ENCODE results near the gene STON2.

The STON2 gene

DNA sequence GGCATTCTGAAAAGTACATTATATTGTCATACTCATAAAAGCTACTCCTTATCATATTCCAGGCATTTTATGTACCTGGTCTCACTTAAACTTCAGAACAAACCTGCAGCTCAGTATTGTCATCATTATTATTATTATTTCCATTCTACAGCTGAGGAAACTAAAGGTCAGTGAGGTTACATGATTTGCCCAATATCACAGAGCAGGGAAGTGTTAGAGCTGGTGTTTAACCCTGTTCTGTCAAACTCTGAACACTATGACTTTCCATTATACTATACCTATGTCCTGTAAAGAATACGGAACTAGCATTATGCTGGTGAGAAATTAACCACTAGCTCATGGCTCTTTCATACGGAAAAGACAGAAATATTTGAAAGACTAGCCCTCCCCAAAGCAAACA is 56.4 kb downstream of the STON2 start:
- H3K27ac ChIP-seq = no peak overlapping the region
- TF ChIP-seq, protein P1, sequence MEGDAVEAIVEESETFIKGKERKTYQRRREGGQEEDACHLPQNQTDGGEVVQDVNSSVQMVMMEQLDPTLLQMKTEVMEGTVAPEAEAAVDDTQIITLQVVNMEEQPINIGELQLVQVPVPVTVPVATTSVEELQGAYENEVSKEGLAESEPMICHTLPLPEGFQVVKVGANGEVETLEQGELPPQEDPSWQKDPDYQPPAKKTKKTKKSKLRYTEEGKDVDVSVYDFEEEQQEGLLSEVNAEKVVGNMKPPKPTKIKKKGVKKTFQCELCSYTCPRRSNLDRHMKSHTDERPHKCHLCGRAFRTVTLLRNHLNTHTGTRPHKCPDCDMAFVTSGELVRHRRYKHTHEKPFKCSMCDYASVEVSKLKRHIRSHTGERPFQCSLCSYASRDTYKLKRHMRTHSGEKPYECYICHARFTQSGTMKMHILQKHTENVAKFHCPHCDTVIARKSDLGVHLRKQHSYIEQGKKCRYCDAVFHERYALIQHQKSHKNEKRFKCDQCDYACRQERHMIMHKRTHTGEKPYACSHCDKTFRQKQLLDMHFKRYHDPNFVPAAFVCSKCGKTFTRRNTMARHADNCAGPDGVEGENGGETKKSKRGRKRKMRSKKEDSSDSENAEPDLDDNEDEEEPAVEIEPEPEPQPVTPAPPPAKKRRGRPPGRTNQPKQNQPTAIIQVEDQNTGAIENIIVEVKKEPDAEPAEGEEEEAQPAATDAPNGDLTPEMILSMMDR (conservative IDR thresholded peaks at IDR 0.05) = no peak
- TF ChIP-seq ZFX (IDR thresholded peaks at IDR 0.05) = no peak

DNA sequence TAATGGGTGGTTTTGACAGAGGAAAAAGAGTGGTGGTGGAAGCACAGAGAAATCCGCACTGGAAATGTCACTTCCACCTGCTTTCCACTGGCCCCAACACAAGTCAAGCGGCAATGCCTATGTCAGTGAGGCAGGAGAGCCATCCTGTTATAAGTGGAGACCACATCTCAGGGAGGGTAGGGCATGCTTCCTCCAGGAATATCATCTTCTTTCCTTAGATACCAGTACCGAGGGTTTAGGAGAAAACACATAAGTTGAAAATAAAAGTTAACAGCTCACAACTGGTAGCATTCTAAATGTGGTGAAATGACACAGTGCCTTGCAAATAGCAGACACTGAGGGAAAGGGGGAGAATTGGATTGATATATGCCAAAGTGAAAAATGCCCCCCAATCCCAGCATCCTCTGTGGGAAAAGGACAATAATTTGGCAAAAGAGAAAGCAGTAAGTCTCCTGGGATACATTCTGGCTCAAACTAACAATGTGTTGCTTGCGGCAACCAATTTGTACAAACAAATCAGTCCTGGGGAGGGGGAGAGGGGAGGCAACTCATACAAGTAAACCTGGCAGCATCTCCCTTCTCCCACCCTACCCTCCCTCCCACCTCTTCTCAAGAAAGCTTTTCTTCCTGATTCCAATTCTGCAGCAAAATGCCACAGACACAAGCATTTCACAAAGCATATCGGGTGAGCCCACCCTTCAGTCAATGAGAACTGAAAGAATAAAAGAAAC is 57.1 kb downstream of the STON2 start:
- TF ChIP-seq, protein P1 (conservative IDR thresholded peaks at IDR 0.05) = no peak
- no peak for TF ChIP-seq ZFX (IDR thresholded peaks at IDR 0.05)
- no peak overlapping the region for H3K27ac ChIP-seq

DNA sequence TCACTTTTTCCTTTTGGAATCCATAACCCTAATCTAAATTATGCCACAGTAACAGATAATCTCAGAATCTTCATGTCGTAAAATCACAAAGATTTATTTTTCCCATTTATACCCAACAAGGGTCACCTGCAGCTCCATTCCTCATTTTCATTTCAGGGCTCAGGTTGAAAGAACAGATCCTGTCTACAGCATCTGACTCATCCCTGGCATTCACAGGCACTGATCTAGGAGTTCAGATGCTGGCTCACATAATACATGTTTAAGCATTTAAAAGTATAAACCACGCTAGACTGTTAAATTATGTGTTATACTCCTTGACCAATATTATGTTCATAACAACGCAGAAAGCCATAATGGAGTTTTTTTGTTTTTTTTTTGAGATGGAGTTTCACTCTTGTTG is 58.3 kb downstream of the STON2 start:
- H3K27ac ChIP-seq = no peak overlapping the region
- TF ChIP-seq ZFX (IDR thresholded peaks at IDR 0.05) = no peak
- TF ChIP-seq, protein P1 (conservative IDR thresholded peaks at IDR 0.05) = no peak

DNA sequence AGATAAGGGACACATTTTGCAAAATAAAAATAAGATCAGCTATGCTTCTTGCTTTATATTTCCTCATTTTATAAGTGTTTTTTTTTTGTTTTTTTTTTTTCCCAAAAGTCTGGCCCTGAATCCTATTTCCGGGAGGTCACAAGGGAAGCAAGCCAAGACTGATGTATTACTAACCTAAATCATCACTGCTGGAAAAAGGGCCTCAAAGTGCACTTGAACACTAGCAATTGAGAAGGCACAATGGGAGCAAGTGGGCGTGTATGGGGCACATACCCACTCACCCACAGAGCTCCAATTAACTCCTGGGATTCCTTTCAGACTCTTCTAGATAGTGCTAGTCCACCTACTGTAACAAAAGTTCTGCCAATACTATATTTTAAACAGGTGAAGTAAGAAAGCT is 58.8 kb downstream of the STON2 start:
- TF ChIP-seq, protein P1 (conservative IDR thresholded peaks at IDR 0.05) = no peak
- TF ChIP-seq ZFX (IDR thresholded peaks at IDR 0.05) = no peak
- no peak overlapping the region for H3K27ac ChIP-seq

DNA sequence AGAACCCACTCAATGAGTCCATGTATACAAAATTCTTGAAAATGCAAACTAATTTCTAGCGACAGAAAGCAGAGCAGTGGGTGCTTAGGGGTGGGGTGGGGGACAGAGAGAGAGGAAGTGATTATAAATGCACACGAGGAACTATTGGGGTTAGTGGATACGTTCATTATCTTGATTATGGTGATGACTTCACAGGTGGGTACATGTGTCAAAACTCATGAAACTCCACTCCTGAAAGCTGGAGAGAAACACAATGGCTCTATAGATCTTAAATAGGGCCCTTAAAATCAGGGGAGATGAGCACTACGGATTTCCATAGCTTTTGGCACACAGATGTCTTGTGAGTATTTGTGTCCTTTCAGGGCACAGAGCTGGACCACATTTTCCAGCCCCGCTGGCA is 59.9 kb downstream of the STON2 start:
- TF ChIP-seq, protein P1 (conservative IDR thresholded peaks at IDR 0.05) = no peak
- TF ChIP-seq ZFX (IDR thresholded peaks at IDR 0.05) = no peak
- H3K27ac ChIP-seq = no peak overlapping the region

DNA sequence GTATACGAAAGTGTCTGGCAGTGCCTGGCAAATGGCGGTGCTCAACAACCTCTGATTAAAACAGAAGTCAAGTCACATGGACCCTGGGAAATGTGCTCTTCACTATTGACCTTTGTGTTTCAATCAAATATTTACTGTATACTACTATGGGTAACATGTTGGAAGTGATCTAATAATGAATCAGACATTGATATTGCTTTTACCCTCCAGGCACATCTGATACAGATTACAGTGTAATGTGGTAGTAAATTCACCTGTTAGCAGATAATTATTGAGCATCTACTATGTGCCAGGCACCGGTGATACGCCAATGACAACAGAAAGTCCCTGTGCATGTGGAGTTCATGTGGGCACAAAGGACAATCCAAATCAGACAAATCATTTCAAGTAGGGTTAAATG is 63.1 kb downstream of the STON2 start:
- TF ChIP-seq ZFX (IDR thresholded peaks at IDR 0.05) = no peak
- TF ChIP-seq, protein P1 (conservative IDR thresholded peaks at IDR 0.05) = no peak
- no peak overlapping the region for H3K27ac ChIP-seq

DNA sequence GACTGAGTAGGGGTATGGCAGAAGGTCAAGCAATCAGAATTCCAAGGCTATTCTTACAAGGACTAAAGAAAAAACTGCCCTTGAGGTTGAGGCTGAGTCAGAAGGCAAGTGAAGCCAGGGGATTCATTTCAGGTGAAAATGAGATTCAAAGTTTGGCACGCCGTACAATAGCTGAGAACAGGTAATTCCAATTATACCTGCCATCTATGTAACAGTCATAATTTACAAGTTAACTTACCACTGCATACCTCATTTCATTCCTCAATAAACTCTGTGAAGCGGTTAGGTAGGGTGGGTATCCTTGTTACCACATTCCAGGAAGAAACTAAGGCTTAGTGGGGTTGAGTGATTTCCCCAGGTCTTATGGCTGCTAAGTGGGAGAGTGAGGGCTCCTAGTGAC is 64.1 kb downstream of the STON2 start:
- no peak overlapping the region for H3K27ac ChIP-seq
- TF ChIP-seq, protein P1 (conservative IDR thresholded peaks at IDR 0.05) = no peak
- TF ChIP-seq ZFX (IDR thresholded peaks at IDR 0.05) = no peak

Measured in C4-2B (cell line).